Esophagus muscularis mucosa (tissue), 4 donors: ENCODE data around the gene CALML3.

Source experiments
- EP300 ChIP-seq: sonication (generic); formaldehyde crosslinking; IDR thresholded peaks from one replicate; pipeline ENCODE4 v1.6.1; 2017; ENCODE audit warnings: antibody characterized with exemption
- POLR2A ChIP-seq: fragments of 450-650 bp; IDR thresholded peaks from one replicate; pipeline ENCODE4 v1.6.1; 2017; ENCODE audit warnings: antibody characterized with exemption, moderate library complexity, mild to moderate bottlenecking, low read depth
- POLR2AphosphoS5 ChIP-seq, 2 donors: sonication (generic); formaldehyde crosslinking; IDR thresholded peaks; one replicate each; pipeline ENCODE4 v1.6.1; 2017; ENCODE audit warnings: antibody characterized with exemption in 2 of 2
- TF ChIP-seq, protein P1 (sequence below), 3 experiments: fragments of 200-600 bp in 2 of 3; fragments of 450-650 bp in 1 of 3; sonication (generic) in 2 of 3; IDR thresholded peaks; one replicate each; pipeline ENCODE4 v1.5.1; 2017 to 2019; ENCODE audit warnings: antibody characterized with exemption in 3 of 3, mild to moderate bottlenecking in 2 of 3, moderate library complexity in 1 of 3

DNA sequence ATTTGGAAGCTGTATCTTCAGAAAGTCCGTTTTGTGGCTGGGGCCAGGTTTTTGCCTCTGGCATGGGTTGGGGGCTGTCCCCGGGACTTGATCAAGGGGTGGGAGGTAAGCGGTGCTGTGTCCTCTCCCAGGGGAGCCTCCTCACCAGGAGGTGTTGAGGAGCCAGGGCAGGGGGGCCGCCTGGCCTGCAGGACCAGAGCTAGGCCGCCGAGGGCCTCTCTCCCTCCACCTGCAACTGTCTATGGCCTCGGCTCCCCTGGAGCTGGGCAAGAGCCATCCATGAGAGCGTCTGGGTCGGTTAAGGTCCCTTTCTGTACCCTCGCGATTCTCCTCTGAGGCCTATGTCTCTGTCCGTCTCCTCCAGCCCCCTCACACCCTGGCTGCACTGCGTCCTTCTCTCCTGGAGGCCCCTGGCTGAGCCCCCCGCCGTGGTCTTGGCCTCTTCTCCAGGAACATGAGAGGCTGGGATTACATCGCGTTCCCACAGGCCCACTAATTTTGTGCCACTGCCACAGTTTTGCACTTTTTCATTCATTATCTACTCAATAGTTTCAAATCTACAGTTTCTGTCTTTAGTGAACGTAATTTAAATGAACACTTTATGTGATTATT is 46.0 kb upstream of the CALML3 start:
- TF ChIP-seq, protein P1, sequence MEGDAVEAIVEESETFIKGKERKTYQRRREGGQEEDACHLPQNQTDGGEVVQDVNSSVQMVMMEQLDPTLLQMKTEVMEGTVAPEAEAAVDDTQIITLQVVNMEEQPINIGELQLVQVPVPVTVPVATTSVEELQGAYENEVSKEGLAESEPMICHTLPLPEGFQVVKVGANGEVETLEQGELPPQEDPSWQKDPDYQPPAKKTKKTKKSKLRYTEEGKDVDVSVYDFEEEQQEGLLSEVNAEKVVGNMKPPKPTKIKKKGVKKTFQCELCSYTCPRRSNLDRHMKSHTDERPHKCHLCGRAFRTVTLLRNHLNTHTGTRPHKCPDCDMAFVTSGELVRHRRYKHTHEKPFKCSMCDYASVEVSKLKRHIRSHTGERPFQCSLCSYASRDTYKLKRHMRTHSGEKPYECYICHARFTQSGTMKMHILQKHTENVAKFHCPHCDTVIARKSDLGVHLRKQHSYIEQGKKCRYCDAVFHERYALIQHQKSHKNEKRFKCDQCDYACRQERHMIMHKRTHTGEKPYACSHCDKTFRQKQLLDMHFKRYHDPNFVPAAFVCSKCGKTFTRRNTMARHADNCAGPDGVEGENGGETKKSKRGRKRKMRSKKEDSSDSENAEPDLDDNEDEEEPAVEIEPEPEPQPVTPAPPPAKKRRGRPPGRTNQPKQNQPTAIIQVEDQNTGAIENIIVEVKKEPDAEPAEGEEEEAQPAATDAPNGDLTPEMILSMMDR (IDR thresholded peaks at IDR 0.05): no peak
- TF ChIP-seq POLR2AphosphoS5 (IDR thresholded peaks at IDR 0.05) (no peak), POLR2A (no peak), EP300 (no peak)
